Sigmoid colon (tissue), 7 donors: ENCODE measurements around the gene CCDC191. TPM values are rescaled to one million over a fixed set of nuclear protein-coding genes. Genes with fewer than 3 reads are reported as not detected.

Experiments used
- DNase-seq: peaks from one replicate; pipeline ENCODE4 v3.0.0-alpha.2; 2019
- H3K27ac ChIP-seq, 4 donors: fragments of 200-600 bp; sonication (generic); one replicate each; pipeline ENCODE4 v1.5.1; 2016 to 2019; ENCODE audit warnings: mild to moderate bottlenecking in 1 of 4
- H3K27me3 ChIP-seq, 3 donors: fragments of 200-600 bp; sonication (generic); one replicate each; pipeline ENCODE4 v1.5.1; 2019; ENCODE audit warnings: mild to moderate bottlenecking in 1 of 3
- H3K36me3 ChIP-seq, 4 donors: fragments of 200-600 bp; sonication (generic); one replicate each; pipeline ENCODE4 v1.5.1; 2016 to 2019
- H3K4me1 ChIP-seq, 4 donors: fragments of 200-600 bp; sonication (generic); one replicate each; pipeline ENCODE4 v1.5.1; 2017 to 2019
- H3K4me3 ChIP-seq, 4 donors: fragments of 200-600 bp; sonication (generic); one replicate each; pipeline ENCODE4 v1.5.1; 2017 to 2019; ENCODE audit warnings: mild to moderate bottlenecking in 2 of 4, moderate library complexity in 1 of 4
- H3K9me3 ChIP-seq, 4 donors: fragments of 200-600 bp in 3 of 4; sonication (generic) in 3 of 4; one replicate each; pipeline versions ENCODE4 v1.5.1 to v1.6.1; 2013 to 2019
- EP300 ChIP-seq, 4 donors: sonication (generic); formaldehyde crosslinking; IDR thresholded peaks; one replicate each; pipeline ENCODE4 v1.6.1; 2017; ENCODE audit warnings: antibody characterized with exemption in 4 of 4
- POLR2A ChIP-seq, 2 donors: fragments of 450-650 bp; IDR thresholded peaks; one replicate each; pipeline ENCODE4 v1.6.1; 2016; ENCODE audit warnings: antibody characterized with exemption in 2 of 2, mild to moderate bottlenecking in 2 of 2, moderate library complexity in 2 of 2
- POLR2AphosphoS5 ChIP-seq, 4 donors: sonication (generic); formaldehyde crosslinking; IDR thresholded peaks; one replicate each; pipeline ENCODE4 v1.6.1; 2017; ENCODE audit warnings: antibody characterized with exemption in 4 of 4
- WGBS, 2 donors: extraction: QIAGEN DNeasy Blood & Tissue Kit; methylation state at CpG; one replicate each; pipeline ENCODE4 v1.1.7; 2013; 5-methylcytosine and 5-hydroxymethylcytosine counted together
- intact Hi-C: fragments of 100-400 bp; cut with DNase I; formaldehyde crosslinking; loops from one replicate; pipeline ENCODE4 v1.15.1; 2023
- polyA plus RNA-seq, 3 donors: library from polyadenylated mRNA; stranded (reverse); fragments of 200-250 nt; gene quantifications; one replicate each; pipeline ENCODE4 v1.2.3, GENCODE V29; 2013
- total RNA-seq, 4 donors: library from RNA; depleted of rRNA; stranded (reverse); fragments of >200 nt; gene quantifications; one replicate each; pipeline ENCODE4 v1.1.0, GENCODE V29; 2016
- TF ChIP-seq, protein P1 (sequence below), 4 experiments: fragments of 450-650 bp in 3 of 4; fragments of 200-600 bp in 1 of 4; IDR thresholded peaks; one replicate each; pipeline ENCODE4 v1.5.1; 2016 to 2019; ENCODE audit warnings: antibody characterized with exemption in 4 of 4, mild to moderate bottlenecking in 3 of 4, moderate library complexity in 2 of 4
- donor health status: healthy with polysubstance abuse.
- donor health status: Bipolar disorder and iron deficiency.
- donor health status: healthy.

CCDC191 gene
- total and polyA plus RNA-seq, 7 donors = 0.60 to 5.5 (median 3.2) TPM

DNA sequence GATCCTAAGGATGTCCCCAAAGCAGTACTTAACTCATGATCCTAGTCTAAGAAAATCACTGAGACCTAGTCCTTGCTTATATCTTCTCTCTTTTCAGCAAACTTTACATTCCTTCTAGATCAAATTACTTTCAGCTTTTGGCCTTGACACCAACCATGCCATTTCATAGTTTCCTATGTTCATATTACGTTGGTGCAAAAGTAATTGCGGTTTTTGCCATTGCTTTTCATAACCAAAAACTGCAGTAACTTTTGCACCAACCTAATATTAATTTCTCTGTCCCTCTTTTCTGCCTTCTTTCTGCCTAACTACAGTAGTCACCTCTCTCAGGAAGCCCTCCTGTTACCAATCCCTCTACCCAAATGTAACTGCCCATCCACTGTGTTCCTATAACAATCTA is 36.8 kb downstream of the CCDC191 start:
- TF ChIP-seq, protein P1, sequence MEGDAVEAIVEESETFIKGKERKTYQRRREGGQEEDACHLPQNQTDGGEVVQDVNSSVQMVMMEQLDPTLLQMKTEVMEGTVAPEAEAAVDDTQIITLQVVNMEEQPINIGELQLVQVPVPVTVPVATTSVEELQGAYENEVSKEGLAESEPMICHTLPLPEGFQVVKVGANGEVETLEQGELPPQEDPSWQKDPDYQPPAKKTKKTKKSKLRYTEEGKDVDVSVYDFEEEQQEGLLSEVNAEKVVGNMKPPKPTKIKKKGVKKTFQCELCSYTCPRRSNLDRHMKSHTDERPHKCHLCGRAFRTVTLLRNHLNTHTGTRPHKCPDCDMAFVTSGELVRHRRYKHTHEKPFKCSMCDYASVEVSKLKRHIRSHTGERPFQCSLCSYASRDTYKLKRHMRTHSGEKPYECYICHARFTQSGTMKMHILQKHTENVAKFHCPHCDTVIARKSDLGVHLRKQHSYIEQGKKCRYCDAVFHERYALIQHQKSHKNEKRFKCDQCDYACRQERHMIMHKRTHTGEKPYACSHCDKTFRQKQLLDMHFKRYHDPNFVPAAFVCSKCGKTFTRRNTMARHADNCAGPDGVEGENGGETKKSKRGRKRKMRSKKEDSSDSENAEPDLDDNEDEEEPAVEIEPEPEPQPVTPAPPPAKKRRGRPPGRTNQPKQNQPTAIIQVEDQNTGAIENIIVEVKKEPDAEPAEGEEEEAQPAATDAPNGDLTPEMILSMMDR (IDR thresholded peaks at IDR 0.05) = no peak
- TF ChIP-seq EP300 (IDR thresholded peaks at IDR 0.05) = no peak
- no peak for TF ChIP-seq POLR2A (IDR thresholded peaks at IDR 0.05)
- TF ChIP-seq POLR2AphosphoS5 (IDR thresholded peaks at IDR 0.05) = no peak
- intact Hi-C loops = no loop called here
- H3K27me3 ChIP-seq = no peaks in the 10 kb centered on the region
- no peaks in the 10 kb centered on the region for H3K9me3 ChIP-seq
- H3K27ac ChIP-seq = no peak overlapping the region
- DNase-seq = no peak
- H3K36me3 ChIP-seq = no peaks in the 10 kb centered on the region
- H3K4me1 ChIP-seq = no peaks in the 10 kb centered on the region
- no peak overlapping the region for H3K4me3 ChIP-seq
- 95 to 97% methylated on average over 2 of the region's 2 CpGs for WGBS, 2 donors

DNA sequence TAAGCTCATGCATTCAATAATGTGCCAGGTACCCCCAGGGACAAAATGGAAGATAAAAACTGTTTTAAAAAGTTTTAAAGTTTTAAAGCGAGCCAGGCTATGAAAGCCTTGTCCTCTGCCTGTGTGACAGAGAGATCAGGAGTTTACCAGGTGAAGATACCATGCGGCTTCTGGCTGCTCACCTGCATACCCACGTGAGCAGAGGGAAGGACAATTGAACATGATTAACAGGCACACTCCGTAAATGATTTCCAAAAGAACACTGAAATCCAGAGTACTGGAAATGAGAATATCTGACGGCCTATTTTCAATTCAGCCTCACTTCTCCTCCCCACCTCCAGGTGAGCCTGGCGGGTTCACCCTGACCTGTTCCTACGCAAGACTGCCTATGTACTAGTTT is 42.1 kb downstream of the CCDC191 start:
- intact Hi-C loops = no loop called here
- H3K27ac ChIP-seq = no peak overlapping the region
- H3K9me3 ChIP-seq = no peaks in the 10 kb centered on the region
- H3K4me3 ChIP-seq = no peak overlapping the region
- TF ChIP-seq EP300 (IDR thresholded peaks at IDR 0.05) (no peak), POLR2AphosphoS5 (IDR thresholded peaks at IDR 0.05) (no peak), POLR2A (IDR thresholded peaks at IDR 0.05) (no peak)
- TF ChIP-seq, protein P1 (IDR thresholded peaks at IDR 0.05) = no peak
- WGBS, 2 donors = 94 to 95% methylated on average over 7 of the region's 7 CpGs
- H3K4me1 ChIP-seq = no peaks in the 10 kb centered on the region
- peaks cover 0 to 18% (median 0%) of the 10 kb centered on the region in 4 donors for H3K36me3 ChIP-seq
- DNase-seq = no peak
- no peaks in the 10 kb centered on the region for H3K27me3 ChIP-seq

DNA sequence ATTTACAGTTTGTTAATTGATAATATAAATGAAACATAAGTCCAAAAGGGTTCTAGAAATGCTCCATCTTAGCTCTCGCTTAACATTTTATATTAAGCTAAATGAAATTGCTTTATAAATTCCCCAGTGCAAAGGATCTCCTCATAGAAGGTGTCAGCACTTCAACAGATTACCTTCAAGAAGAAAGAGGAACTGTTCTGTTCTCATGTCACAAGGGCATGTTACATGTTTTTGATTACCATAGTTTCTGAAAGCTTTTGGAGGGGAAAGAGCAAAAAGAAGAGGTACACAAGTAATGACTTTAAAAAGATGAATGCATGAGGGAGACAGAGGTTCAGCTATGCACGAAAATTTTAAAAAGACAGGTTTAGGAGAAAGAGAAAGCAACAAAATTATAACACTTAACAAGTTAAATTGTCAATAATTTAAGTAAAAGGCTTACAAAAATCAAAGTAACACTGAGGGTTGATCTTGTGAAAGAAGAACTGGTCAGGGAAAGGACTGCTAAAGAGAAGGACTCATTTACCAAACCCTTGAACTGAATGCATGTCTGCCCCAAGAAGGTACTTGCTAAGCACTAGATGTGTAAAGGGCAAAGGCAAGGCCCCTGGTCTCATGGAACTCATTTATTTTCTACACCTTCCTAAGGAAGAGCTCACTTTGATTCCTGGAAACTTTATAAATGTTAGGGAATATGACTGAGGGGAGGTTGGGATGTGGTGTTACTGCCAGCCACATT is 45.1 kb downstream of the CCDC191 start:
- H3K9me3 ChIP-seq = no peaks in the 10 kb centered on the region
- H3K4me3 ChIP-seq = no peak overlapping the region
- H3K27me3 ChIP-seq = no peaks in the 10 kb centered on the region
- 79 to 93% methylated on average over 2 of the region's 2 CpGs for WGBS, 2 donors
- TF ChIP-seq EP300 (IDR thresholded peaks at IDR 0.05) (no peak), POLR2A (IDR thresholded peaks at IDR 0.05) (no peak), POLR2AphosphoS5 (IDR thresholded peaks at IDR 0.05) (no peak)
- TF ChIP-seq, protein P1 (IDR thresholded peaks at IDR 0.05) = no peak
- H3K27ac ChIP-seq = no peak overlapping the region
- intact Hi-C loops = no loop called here
- H3K36me3 ChIP-seq = peaks cover 0 to 18% (median under 1%) of the 10 kb centered on the region in 4 donors
- DNase-seq = no peak
- no peaks in the 10 kb centered on the region for H3K4me1 ChIP-seq

DNA sequence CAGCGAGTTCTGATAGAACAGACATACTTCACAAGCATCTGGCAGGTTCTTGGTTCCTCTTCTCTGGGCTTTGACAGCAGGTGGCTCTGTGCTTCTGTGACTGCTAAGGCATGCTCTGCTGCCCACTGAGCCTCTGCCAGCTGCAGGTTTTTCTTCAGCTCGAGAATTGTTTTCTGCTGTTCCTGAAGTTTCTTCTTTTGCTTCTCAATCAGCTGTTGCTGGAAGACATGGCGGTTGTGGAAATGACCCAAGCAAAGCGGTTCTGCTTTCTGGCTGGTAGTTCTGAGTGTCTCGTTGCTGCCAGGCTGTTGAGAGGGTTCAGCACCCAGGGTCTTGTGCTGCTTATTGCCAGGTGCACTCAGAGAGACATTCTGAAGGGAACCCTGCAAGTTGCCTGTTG is 50.8 kb downstream of the CCDC191 start:
- WGBS, 2 donors = 75 to 92% methylated on average over 5 of the region's 5 CpGs
- Histone ChIP-seq H3K27ac (no peak overlapping the region), H3K27me3 (no peaks in the 10 kb centered on the region), H3K4me3 (no peak overlapping the region), H3K36me3 (peaks cover 0 to 39% (median 14%) of the 10 kb centered on the region in 4 donors), H3K9me3 (no peaks in the 10 kb centered on the region), H3K4me1 (no peaks in the 10 kb centered on the region)
- TF ChIP-seq, protein P1 (IDR thresholded peaks at IDR 0.05) = no peak
- TF ChIP-seq POLR2A (IDR thresholded peaks at IDR 0.05) (no peak), EP300 (IDR thresholded peaks at IDR 0.05) (no peak), POLR2AphosphoS5 (IDR thresholded peaks at IDR 0.05) (no peak)
- DNase-seq = no peak
- intact Hi-C loops = no loop called here
